ENCODE results near the gene ICA1L.

Gene ICA1L

GRCh38 chr2:202774104-202774503 is 97.5 kb downstream of the ICA1L start:
- Histone ChIP-seq H3K9me3 (ENCODE audit: control insufficient read depth, insufficient read depth, low read depth, low read length) (no peaks in the 10 kb centered on the region), H3K4me1 (ENCODE audit: control insufficient read depth, insufficient read depth, low read length) (no peaks in the 10 kb centered on the region), H3K36me3 (ENCODE audit: control insufficient read depth in 2 of 2, insufficient read depth in 1 of 2, low read length in 2 of 2) (peaks cover 0 to 22% of the 10 kb centered on the region in 2 experiments; a peak in 2 of 3 replicates), H3K4me3 (ENCODE audit: low read depth, low read length) (no peak overlapping the region), H3K27ac (ENCODE audit: extremely low read depth, low read depth, low read length) (no peak overlapping the region)
- TF ChIP-seq ZNF76 (tag by site-specific recombination; IDR thresholded peaks at IDR 0.05; ENCODE audit: borderline replicate concordance, low read depth) (no peak), BCL11B (tag by site-specific recombination; IDR thresholded peaks at IDR 0.05; ENCODE audit: low read depth) (no peak), GLIS1 (tag by site-specific recombination; IDR thresholded peaks at IDR 0.05) (no peak), ZNF221 (tag by site-specific recombination; IDR thresholded peaks at IDR 0.05; ENCODE audit: borderline replicate concordance) (no peak), ZNF514 (tag by site-specific recombination; IDR thresholded peaks at IDR 0.05) (no peak), ZNF521 (tag by site-specific recombination; IDR thresholded peaks at IDR 0.05) (no peak), ZNF416 (tag by site-specific recombination; IDR thresholded peaks at IDR 0.05) (no peak), ZNF138 (tag by site-specific recombination; IDR thresholded peaks at IDR 0.05; ENCODE audit: borderline replicate concordance) (no peak), TCF7L2 (IDR thresholded peaks at IDR 0.05; ENCODE audit: borderline replicate concordance, low read depth, low read length) (no peak), ZNF140 (tag by site-specific recombination; IDR thresholded peaks at IDR 0.05) (no peak), ZNF626 (tag by site-specific recombination; IDR thresholded peaks at IDR 0.05) (no peak), ZNF146 (tag by site-specific recombination; IDR thresholded peaks at IDR 0.05) (no peak), ZNF837 (tag by site-specific recombination; IDR thresholded peaks at IDR 0.05) (no peak), ZNF2 (tag by site-specific recombination; IDR thresholded peaks at IDR 0.05) (no peak), ZNF792 (tag by site-specific recombination; IDR thresholded peaks at IDR 0.05) (no peak), ZNF302 (tag by site-specific recombination; IDR thresholded peaks at IDR 0.05; ENCODE audit: low read depth) (no peak), ZFP41 (tag by site-specific recombination; IDR thresholded peaks at IDR 0.05; ENCODE audit: borderline replicate concordance) (no peak), ZNF324 (tag by site-specific recombination; IDR thresholded peaks at IDR 0.05) (no peak)
- TF ChIP-seq, protein P1, sequence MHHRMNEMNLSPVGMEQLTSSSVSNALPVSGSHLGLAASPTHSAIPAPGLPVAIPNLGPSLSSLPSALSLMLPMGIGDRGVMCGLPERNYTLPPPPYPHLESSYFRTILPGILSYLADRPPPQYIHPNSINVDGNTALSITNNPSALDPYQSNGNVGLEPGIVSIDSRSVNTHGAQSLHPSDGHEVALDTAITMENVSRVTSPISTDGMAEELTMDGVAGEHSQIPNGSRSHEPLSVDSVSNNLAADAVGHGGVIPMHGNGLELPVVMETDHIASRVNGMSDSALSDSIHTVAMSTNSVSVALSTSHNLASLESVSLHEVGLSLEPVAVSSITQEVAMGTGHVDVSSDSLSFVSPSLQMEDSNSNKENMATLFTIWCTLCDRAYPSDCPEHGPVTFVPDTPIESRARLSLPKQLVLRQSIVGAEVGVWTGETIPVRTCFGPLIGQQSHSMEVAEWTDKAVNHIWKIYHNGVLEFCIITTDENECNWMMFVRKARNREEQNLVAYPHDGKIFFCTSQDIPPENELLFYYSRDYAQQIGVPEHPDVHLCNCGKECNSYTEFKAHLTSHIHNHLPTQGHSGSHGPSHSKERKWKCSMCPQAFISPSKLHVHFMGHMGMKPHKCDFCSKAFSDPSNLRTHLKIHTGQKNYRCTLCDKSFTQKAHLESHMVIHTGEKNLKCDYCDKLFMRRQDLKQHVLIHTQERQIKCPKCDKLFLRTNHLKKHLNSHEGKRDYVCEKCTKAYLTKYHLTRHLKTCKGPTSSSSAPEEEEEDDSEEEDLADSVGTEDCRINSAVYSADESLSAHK (tag by site-specific recombination; IDR thresholded peaks at IDR 0.05), result no peak
- CTCF ChIA-PET, result no interaction called here
- POLR2A ChIA-PET, result no interaction called here

- POLR2A ChIA-PET, result no interaction called here
- no peak overlapping the region for H3K27ac ChIP-seq (ENCODE audit: extremely low read depth, low read depth, low read length)
- no peaks in the 10 kb centered on the region for H3K9me3 ChIP-seq (ENCODE audit: control insufficient read depth, insufficient read depth, low read depth, low read length)
- no peaks in the 10 kb centered on the region for H3K4me1 ChIP-seq (ENCODE audit: control insufficient read depth, insufficient read depth, low read length)
- H3K36me3 ChIP-seq (ENCODE audit: control insufficient read depth in 2 of 2, insufficient read depth in 1 of 2, low read length in 2 of 2), result peaks cover 0 to 16% of the 10 kb centered on the region in 2 experiments; a peak in 2 of 3 replicates
- no peak overlapping the region for H3K4me3 ChIP-seq (ENCODE audit: low read depth, low read length)
- CTCF ChIA-PET, result interaction anchor here (0.7 kb wide), 1 partner anchor 49 kb away, joined by 3 read pairs; no protein-coding TSS in a partner anchor
- TF ChIP-seq ZNF704 (tag by site-specific recombination; IDR thresholded peaks at IDR 0.05) (no peak), FEZF1 (tag by site-specific recombination; IDR thresholded peaks at IDR 0.05) (no peak), ZNF174 (tag by site-specific recombination; IDR thresholded peaks at IDR 0.05) (no peak), ZNF248 (tag by site-specific recombination; IDR thresholded peaks at IDR 0.05) (no peak)
These were observed 98.1 kb downstream of the ICA1L start for GRCh38 chr2:202773301-202773973.

Data from HEK293 (cell line).